CD4-positive, alpha-beta T cell treated with Interleukin-21 for 1 hour (primary cell): ENCODE measurements around the gene TESK1.
A peak's percentile ranks its signal among the peaks of the same experiment; 100 is the strongest.
"Not testable (repeated sequence)": the region's sequence is repeated elsewhere in the genome, so short reads cannot be mapped to it uniquely, and the experiment has no call there.

Experiments used
- DNase-seq: peaks from one replicate; pipeline ENCODE4 v3.0.0-alpha.2; 2020

TESK1 gene

DNA sequence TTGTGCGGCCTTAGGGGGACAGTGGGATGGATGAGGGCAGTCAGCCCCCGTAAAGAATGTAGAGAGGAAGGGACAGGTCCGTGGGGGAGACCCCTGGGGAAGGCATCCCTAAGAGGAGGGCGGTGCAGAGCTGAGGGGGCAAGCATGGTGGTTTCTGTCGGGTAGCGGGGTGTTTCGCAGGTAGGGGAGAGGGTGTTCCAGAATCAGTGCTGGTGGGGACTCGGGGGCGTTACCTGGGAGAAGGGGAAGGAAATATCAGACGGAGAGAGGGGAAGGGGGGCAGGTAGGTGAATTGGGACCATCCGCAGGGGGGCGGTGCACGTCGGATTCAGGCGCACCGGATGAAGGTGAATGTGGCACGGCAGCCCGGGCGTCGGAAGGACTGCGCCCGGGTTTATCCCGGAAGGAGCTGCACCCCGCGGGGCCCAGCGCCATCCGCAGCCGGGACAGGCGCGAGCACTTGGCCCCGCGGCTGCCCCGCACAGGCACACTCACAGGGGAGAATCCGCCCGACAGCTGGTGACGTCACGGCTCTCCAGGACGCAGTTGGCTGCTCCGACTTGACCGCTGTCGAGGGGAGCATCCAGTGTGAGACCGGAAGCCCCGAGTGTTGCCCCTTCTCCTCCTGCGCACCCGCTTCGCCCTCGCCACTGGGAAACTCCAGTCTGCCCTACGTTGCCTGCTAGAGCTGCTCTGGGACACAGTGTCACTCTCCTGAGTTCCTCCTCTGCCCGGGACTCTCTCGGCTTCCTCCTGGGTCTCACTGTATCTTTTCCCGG is 11.8 kb downstream of the TESK1 start:
- DNase-seq: peak; percentile 83

DNA sequence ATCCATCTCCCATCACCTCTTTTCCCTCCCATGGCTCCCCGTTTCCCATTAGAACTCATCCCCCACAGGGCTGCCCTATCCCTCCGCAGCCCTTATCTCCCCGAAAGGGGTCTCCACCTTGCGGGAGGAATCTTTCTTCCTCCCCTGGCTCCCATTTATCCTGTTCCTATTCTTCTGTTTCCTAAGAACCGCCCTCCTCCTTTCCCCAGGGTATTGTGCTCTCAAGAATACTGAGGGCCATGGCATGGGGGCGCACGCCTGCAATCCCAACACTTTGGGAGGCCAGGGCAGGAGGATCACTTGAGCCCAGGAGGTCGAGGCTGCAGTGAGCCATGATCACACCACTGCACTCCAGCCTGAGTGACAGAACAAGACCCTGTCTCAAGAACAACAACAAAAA is 12.5 kb downstream of the TESK1 start:
- DNase-seq: no peak

DNA sequence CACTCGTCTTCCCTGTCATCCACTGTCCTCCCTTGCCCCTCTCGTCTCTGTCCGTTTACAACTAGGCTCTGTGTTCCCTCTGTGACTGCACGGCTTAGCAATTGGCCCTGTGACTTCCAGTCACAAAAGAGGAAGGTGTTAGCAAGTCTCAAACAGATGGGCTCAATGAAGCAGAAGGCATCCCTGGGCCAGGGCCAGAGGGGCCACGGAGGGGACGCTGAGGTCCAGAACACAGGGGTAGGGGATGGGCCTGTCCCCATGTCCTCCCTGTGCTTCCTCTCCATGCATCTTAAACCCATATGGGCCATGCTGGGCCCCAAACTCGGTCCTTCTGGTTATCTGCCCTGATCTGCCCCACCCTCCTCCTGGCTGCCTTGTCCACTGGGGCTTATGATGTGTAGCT is 13.3 kb downstream of the TESK1 start, which contains the start of gene CD72:
TSS of gene CD72 (minus strand) at position 89 of the 403 bp plus-strand sequence. CDS start 110 bp downstream, outside the sequence.
- no peak for DNase-seq

DNA sequence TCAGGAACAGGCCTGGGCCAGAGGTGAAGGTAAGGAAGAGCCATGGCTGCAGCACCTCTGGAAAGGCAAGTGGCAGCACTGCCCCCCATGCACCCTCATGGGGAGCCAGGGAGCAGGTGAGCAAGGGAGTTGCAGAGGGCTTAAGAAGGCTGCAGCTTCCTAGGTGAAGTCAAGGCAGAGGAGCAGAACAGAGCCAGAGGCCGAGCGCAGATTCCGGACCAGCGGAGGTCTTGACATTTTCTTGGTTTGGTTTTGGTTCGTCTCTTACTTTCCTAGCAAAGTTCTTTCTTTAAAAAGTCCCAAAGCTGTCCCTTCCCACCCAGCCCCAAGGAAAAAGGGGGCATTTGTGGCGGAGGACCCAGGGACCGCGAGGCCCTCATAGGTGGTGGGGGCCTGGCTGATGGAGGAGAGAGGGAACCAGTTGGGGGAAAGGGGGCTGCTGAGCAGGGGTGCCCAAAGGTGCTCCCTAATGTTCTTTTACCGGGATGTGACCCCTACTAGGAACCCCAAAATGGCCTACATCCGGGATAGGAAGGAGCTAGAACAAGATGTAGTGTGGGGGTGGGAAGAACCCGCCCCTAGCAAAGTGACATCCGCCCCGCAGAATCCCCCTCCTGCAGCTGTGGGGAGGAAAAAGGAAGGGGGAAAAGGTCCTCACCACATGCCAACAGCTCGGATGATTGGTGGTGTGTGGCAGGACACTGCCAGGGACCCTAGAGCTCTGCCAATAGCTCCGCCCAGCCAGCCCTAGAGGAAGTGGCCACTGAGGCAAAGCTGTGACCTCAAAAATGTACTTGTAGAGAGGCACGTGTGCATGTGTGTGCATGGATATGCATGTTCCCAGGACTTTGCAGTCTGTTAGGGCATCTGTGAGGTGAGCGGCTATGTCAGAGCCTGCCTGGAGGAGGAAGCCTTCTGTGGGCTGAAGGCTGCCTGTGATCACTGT is 14.1 kb downstream of the TESK1 start:
- peak; percentile 68 for DNase-seq

DNA sequence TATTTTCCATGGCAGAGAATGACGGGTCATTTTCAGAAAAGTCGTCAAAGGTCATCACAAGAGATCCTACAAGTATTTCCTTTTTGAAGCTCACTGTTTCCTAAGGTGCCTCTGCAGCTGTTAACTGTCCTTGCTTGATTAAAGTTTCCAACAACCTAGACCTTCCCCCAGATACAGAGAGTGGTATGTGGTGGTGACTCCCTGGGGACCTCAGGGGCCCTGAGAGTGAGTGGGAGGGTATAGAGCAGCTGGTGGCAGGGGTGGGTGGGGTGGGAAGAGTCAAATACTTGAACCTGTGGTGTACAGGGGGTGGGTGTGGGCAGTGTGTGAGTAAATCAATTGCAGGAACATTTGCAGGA is 14.7 kb downstream of the TESK1 start:
- no peak for DNase-seq

DNA sequence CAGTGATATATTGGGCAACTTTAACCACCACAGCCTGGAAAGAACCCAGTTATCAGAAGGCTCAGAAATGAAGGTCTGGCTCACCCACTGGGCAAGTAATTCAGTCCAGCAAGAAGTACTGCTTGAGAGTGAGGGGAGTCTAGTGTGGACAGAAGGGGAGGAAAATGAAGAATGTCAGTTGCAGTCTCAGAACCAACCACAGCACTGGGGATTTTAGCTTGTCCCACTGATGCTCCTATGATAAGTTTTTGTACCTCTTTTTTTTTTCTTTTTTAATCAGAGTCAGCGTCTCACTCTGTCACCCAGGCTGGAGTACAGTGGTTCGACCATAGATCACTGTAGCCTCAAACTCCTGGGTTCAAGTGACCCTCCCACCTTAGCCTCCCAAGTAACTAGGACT is 22.5 kb downstream of the TESK1 start:
- DNase-seq: no peak

DNA sequence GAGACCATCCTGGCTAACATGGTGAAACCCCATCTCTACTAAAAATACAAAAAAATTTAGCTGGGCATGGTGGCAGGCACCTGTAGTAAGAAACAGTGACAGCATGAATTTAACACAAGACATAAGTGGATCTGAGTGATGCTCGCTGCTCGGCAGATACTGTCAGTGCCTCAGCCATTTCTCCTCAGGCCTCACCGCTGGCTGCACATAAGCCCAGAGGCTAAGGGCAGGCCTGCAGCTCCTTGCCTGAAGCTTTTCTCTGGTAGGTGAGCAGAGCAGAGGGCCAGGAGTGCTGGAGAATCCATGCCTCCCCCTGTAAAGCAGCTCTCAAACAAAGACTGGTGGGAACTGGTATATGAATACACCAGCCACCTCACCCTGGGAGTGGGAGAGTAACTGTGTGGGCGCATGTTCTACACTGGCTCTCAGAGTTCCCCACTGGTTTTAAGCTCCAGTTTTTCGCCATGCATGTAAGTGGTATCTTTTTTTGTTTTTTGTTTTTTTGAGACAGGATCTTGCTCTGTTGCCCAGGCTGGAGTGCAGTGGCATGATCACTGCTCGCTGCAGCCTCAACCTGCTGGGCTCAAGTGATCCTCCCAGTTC is 23.4 kb downstream of the TESK1 start:
- no peak for DNase-seq

DNA sequence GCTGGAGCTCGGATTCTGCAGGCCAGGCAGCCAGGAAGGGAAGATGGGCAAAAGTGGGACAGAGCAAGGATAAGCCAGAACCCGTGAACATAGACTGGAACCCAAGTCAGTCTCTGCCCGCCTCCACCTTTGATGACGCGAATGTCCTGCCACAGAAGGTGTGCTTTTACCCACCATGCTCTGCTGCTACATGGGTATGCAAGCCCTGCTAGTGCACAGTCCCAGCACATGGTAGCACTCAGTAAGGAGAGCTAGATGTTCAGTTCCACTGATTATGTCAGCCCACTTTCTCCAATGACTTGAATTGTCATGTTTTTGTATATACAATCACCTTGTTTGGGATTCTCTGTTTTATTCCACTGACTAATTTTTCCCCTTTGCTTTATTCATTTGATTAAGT is 24.5 kb downstream of the TESK1 start:
- no peak for DNase-seq

DNA sequence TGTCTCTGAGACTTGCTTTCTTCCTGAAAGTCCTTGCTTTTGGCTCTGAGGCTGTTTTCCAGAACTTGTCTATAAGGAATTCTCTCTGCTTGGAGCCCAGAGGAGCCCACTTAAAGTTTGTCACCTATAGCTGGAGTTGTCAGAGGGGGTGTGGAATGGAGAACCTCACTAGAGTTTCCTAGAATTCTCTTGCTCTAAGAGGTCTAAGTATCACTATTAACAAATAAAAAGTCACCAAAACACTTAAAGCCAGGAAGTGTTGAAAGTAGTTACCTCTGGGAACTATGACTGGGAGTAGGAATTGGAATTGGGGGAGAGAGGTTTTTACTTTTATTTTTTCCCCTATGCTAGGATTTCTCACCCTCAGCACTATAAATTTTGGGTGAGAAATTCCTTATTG is 30.7 kb downstream of the TESK1 start:
- no peak for DNase-seq

DNA sequence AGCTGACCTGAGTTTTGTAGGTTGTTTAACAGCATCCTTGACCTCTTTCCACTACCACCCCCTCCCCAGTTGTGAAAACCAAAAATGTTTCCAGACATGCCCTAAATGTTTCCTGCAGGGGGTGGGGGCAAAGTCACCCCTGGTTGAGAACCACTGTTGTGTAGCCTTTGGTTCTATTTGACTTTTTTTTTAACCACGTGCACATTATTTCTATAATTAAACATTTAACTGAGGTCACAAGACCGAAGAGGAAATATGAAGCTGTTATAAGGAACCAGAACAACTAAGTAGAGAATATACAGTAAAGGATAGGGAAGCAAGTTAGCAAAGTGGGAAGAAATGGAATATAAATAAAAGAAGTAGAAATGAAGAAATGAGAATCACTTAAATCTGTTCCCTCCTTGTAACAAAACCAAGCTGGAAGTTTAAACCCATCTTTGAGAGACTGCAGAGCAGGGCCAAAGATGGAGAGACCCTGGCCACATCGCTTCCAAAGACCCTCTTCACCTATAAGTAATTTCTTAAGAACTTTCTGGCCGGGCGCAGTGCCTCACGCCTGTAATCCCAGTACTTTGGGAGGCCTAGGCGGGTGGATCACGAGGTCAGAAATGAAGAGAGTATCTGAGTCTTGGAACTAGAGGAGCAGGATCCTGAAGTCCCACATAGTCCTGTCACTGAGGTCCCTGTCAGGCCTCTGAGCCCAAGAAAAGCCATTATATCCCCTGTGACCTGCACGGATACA is 31.2 kb downstream of the TESK1 start:
- no peak for DNase-seq

DNA sequence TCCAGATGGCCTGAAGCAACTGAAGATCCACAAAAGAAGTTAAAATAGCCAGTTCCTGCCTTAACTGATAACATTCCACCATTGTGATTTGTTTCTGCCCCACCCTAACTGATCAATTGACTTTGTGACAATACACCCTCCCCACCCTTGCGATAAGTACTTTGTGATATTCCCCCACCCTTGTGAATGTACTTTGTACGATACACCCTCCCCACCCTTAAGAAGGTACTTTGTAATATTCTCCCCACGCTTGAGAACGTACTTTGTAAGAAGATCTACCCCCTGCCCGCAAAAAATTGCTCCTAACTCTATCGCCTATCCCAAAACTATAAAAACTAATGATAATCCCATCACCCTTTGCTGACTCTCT is 31.8 kb downstream of the TESK1 start:
- not testable (repeated sequence) for DNase-seq

DNA sequence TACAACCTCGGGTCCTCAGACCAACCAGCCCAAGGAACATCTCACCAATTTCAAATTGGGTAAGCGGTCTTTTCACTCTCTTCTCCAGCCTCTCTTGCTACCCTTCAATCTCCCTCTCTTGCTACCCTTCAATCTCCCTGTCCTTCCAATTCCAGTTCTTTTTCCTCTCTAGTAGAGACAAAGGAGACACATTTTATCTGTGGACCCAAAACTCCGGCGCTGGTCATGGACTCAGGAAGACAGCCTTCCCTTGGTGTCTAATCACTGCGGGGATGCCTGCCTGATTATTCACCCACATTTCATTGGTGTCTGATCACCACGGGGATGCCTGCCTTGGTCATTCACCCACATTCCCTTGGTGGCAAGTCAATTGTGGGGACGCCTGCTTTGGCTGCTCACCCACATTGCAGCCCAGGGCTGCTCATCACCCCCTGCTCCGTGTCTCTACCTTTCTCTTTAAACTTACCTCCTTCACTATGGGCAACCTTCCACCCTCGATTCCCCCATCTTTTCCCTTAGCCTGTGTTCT is 32.4 kb downstream of the TESK1 start:
- DNase-seq: not testable (repeated sequence)

DNA sequence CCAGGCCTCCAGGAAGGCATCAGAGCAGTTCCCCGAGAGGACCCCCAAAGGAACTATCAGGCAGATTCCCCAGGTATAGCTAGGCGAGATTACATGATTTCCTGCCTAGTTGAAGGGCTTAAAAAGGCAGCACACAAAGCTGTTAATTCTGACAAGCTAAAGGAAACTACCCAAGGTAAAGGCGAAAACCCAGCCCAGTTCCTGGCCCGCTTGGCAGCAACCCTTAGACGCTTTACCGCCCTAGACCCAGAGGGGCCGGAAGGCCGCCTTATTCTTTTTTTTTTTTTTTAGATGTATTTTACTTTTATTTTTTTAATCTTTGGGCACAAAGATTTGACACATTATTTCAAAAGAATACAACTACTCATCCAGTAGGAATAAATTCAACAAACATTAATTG is 33.7 kb downstream of the TESK1 start:
- DNase-seq: peak; percentile 62

DNA sequence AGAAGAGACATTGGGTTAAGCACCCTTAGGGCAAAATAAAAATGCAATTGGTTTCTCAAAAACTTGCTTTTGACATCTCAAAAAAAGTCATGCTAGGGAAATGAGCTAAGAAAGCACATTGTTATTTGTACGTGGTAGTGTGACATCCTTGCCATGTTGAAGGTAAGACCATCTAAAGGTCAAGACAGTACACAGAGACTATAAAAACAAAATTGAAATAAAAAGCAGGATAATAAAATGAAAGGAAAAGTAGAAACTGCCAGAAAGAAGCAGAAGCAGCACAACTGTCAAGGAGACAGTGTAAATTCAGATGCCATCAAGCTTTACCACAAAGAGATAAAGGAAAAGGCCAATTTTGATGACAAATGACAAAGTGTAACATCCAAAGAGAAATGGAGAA is 34.2 kb downstream of the TESK1 start:
- DNase-seq: not testable (repeated sequence)

DNA sequence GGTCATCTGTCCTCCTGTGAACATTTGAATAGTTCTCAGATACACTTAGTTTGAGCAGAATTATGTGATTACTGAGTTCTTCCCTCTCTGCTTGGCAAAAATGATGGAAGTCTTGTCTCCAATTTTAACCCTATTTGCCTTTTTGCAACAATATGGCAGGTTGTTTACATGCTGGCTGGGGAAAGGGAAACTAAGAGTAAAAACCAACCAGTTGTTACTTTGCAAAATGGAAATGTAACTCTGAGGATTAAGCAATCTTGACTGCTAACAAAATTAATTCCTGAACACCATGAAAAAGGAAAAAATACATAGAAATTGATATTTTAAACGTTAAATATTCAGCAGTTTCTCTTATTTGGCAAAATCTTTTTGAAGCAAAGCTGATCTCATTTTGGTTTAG is 34.6 kb downstream of the TESK1 start:
- DNase-seq: no peak

DNA sequence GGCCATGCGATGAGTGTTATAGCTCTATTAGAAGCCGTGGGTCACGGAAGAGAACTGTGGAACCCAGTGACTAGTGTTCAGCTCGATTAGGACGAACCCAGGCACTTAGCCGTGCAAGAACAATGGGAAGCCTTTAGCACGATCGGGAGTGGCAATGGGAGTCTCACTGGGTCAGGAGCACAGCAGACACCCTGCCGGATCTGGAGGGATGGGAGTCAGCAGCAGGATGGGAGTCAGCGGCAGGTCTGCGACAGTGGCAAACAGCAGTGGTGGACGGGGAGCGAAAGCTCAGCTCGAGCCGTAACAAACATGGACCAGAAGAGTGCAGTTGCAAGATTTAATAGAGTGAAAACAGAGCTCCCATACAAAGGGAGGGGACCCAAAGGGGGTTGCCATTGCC is 35.4 kb downstream of the TESK1 start:
- DNase-seq: not testable (repeated sequence)

DNA sequence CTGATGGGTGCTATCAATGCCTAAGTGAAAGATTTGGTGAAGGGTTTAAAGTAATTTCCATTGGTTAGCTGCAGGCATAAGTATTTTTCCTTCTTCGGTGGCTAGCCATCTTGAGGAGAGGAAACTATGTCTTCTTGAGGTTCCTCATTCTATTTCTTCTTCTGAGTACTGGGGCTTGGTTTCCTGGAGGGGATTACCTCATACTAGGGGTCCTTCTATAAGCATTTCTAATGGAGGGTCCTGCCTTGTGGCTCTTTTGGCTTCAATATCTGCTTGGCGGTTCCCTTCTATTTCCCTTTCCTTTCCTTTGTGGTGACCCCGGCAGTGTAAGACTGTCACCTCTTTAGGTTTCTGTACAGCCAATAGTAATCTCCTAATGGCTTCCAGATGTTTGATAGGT is 36.4 kb downstream of the TESK1 start:
- not testable (repeated sequence) for DNase-seq

DNA sequence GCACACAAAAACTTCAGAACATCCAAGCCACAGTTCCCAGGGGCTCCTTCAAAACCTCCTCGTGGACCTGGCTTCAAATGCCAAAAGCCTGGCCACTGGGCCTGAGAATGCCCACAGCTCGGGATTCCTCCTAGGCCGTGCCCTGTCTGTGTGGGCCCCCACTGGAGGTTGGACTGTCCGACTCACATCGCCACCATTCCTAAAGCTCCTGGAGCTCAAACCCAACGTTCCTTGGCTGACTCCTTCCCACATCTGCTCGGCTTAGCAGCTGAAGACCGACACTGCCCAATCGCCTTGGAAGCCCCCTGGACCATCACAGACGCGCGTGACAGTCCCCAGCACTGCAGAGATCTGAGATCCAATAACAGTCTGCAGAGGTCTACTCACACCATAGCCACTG is 38.0 kb downstream of the TESK1 start:
- DNase-seq: no peak

DNA sequence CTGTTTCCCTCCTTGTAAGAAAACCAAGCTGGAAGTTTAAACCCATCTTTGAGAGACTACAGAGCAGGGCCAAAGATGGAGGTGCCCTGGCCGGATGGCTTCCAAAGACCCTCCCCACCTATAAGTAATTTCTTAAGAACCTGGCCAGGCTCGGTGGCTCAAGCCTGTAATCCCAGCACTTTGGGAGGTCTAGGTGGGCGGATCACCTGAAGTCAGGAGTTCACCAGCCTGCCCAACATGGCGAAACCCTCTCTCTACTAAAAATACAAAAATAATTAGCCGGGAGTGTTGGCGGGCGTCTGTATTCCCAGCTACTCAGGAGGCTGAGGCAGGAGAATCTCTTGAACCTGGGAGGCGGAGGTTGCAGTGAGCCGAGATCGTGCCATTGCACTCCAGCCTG is 40.7 kb downstream of the TESK1 start:
- not testable (repeated sequence) for DNase-seq

DNA sequence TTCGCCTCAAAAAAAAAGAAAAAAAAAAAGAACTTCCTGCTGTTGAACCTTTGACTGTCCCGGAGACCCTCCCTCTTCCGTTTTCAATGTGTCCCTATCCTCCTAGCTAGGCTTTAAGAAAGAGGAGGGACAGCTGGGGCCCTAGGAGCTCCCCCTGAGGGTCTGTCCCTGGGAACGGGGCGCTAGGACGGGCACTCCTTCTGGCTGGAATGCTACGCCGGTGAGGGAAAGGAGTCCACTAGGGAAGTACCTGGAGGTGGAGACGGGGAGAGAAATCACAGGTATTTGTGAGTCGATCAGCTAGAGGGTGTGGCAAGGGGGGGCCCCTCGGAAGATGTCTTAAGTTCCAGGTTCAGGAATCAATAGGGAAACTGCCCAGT is 41.1 kb downstream of the TESK1 start:
- peak; percentile 18 for DNase-seq

DNA sequence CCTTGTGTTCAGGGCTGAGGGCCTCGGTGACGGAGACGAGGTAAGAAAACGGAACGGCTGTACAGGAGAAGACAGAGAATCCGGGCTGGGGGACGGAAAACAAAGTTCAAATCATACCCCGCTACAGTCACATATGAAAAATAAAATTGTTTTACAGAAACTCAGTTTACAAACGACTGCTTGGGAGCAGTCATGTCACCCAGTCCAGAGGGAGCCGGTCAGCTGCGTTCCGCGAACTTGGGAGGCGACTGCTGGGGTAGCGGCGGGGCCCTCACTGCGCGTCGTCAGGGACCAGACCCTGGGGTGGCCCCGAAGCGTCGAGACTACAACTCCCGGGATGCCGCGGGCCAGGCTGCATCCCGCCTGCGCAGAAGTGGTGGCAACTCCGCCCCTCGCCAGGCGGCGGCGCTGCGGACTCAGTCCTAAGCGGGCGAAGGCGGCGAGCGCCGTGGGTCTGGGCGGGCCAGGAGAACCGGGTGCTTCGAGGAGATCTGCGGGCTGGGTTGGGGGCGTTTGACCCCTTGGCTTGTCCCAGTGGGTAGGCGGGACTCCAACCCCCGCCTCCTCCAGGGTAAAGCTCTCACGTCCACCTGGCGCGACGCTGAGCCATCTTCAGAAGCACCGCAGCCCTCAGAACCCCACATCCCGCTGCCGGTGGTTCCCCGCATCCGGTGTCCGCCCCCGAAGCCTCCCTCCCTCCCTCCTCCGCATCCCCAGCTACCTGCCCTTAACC is 41.6 kb downstream of the TESK1 start:
- peak; percentile 91 for DNase-seq
